ENCODE results near the gene CARD14. TPM values are rescaled to one million over a fixed set of nuclear protein-coding genes. Genes with fewer than 3 reads are reported as not detected.

The CARD14 gene
- total RNA-seq, 1 donor from 2014 or later: 0.60 TPM

- H3K27me3 Mint-ChIP-seq (ENCODE audit: insufficient read depth, low read depth): peaks cover 10% of the 10 kb centered on the region
- peaks cover 21% of the 10 kb centered on the region for H3K4me1 Mint-ChIP-seq
- no peak for TF ChIP-seq EZH2phosphoT487 (IDR thresholded peaks at IDR 0.05)
- TF ChIP-seq EZH2 (IDR thresholded peaks at IDR 0.05): no peak
- no peak for TF ChIP-seq CTCF (IDR thresholded peaks at IDR 0.05)
- Histone ChIP-seq H3K4me2 (no peak overlapping the region), H3F3A (ENCODE audit: low read depth) (peaks cover 8% of the 10 kb centered on the region), H2AFZ (replicated peaks) (no peak overlapping the region), H3K27me3 (no peaks in the 10 kb centered on the region), H3K79me2 (ENCODE audit: low read depth) (no peaks in the 10 kb centered on the region), H3K9me3 (ENCODE audit: low read depth) (no peaks in the 10 kb centered on the region), H3K9ac (no peak overlapping the region), H3K4me1 (peaks cover 16% of the 10 kb centered on the region), H3K27ac (no peak overlapping the region), H4K20me1 (ENCODE audit: low read depth) (no peaks in the 10 kb centered on the region), H3K4me3 (no peak overlapping the region), H3K36me3 (no peaks in the 10 kb centered on the region)
- no peak for DNase-seq (ENCODE audit: low spot score)
- H3K27ac Mint-ChIP-seq: no peak overlapping the region
- H3K36me3 Mint-ChIP-seq: no peaks in the 10 kb centered on the region
- H3K9me3 Mint-ChIP-seq: no peaks in the 10 kb centered on the region
- no peak overlapping the region for H3K4me3 Mint-ChIP-seq
These were observed 17.3 kb downstream of the CARD14 start for GRCh38 chr17:80187090-80187489.

GRCh38 chr17:80187515-80187941, 17.7 kb downstream of the CARD14 start:
- no peak overlapping the region for H3K27ac ChIP-seq
- Mint-ChIP-seq H3K4me1 (peaks cover 25% of the 10 kb centered on the region), H3K36me3 (no peaks in the 10 kb centered on the region), H3K27me3 (ENCODE audit: insufficient read depth, low read depth) (peaks cover 10% of the 10 kb centered on the region), H3K4me3 (no peak overlapping the region), H3K27ac (no peak overlapping the region), H3K9me3 (no peaks in the 10 kb centered on the region)
- H3K4me2 ChIP-seq: no peak overlapping the region
- H2AFZ ChIP-seq (replicated peaks): no peak overlapping the region
- no peaks in the 10 kb centered on the region for H3K27me3 ChIP-seq
- no peak for TF ChIP-seq CTCF (IDR thresholded peaks at IDR 0.05)
- TF ChIP-seq EZH2 (IDR thresholded peaks at IDR 0.05): no peak
- no peak for TF ChIP-seq EZH2phosphoT487 (IDR thresholded peaks at IDR 0.05)
- H3K79me2 ChIP-seq (ENCODE audit: low read depth): no peaks in the 10 kb centered on the region
- no peak overlapping the region for H3K9ac ChIP-seq
- DNase-seq (ENCODE audit: low spot score): no peak
- H3F3A ChIP-seq (ENCODE audit: low read depth): peaks cover 8% of the 10 kb centered on the region
- no peak overlapping the region for H3K4me3 ChIP-seq
- H3K4me1 ChIP-seq: peaks cover 16% of the 10 kb centered on the region
- no peaks in the 10 kb centered on the region for H4K20me1 ChIP-seq (ENCODE audit: low read depth)
- H3K9me3 ChIP-seq (ENCODE audit: low read depth): no peaks in the 10 kb centered on the region
- H3K36me3 ChIP-seq: no peaks in the 10 kb centered on the region

DNA sequence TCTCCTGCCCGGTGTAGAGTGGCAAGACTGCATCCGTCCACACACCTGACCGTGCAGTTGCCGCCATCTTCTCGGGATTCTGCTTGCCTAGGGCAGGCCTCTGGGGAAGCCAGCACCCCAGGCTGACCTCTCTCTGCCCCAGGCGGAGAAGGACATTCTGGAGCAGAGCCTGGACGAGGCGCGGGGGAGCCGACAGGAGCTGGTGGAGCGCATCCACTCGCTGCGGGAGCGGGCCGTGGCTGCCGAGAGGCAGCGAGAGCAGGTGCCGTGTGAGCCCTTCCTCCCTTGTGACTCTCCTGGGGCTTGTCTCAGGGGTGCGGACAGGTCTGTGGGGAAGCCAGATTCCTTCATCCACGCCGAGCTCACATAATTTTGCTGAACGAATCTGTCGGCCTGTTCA, 19.8 kb downstream of the CARD14 start:
- DNase-seq (ENCODE audit: low spot score): no peak
- Mint-ChIP-seq H3K4me1 (peaks cover 19% of the 10 kb centered on the region), H3K9me3 (no peaks in the 10 kb centered on the region), H3K4me3 (no peak overlapping the region), H3K27ac (peak overlapping the region; percentile 92), H3K36me3 (no peaks in the 10 kb centered on the region), H3K27me3 (ENCODE audit: insufficient read depth, low read depth) (peaks cover 8% of the 10 kb centered on the region)
- TF ChIP-seq EZH2phosphoT487 (IDR thresholded peaks at IDR 0.05): no peak
- TF ChIP-seq EZH2 (IDR thresholded peaks at IDR 0.05): no peak
- no peak for TF ChIP-seq CTCF (IDR thresholded peaks at IDR 0.05)
- Histone ChIP-seq H3K4me2 (no peak overlapping the region), H4K20me1 (ENCODE audit: low read depth) (no peaks in the 10 kb centered on the region), H3K27ac (no peak overlapping the region), H3K27me3 (no peaks in the 10 kb centered on the region), H3K36me3 (no peaks in the 10 kb centered on the region), H3F3A (ENCODE audit: low read depth) (no peaks in the 10 kb centered on the region), H3K79me2 (ENCODE audit: low read depth) (no peaks in the 10 kb centered on the region), H3K9ac (no peak overlapping the region), H3K4me3 (no peak overlapping the region), H2AFZ (replicated peaks) (no peak overlapping the region), H3K4me1 (peaks cover 9% of the 10 kb centered on the region), H3K9me3 (ENCODE audit: low read depth) (no peaks in the 10 kb centered on the region)
